ENCODE results near the gene CAMK2D. TPM values are rescaled to one million over a fixed set of nuclear protein-coding genes. Genes with fewer than 3 reads are reported as not detected.

Gene CAMK2D
- total and polyA plus RNA-seq, 8 donors = 8.8 to 155 (median 64.5) TPM

GRCh38 chr4:113678641-113679040 lies 82.9 kb downstream of the CAMK2D start:
- Histone ChIP-seq H3K4me3 (no peak overlapping the region), H3K36me3 (no peaks in the 10 kb centered on the region), H3K4me1 (peaks cover 3 to 48% (median 32%) of the 10 kb centered on the region in 4 donors), H3K27me3 (no peaks in the 10 kb centered on the region), H3K9me3 (no peaks in the 10 kb centered on the region), H3K27ac (no peak overlapping the region)
- intact Hi-C loops (cut with DNase I; ENCODE audit: low total_unique reads) = no loop called here
- TF ChIP-seq, protein P1, sequence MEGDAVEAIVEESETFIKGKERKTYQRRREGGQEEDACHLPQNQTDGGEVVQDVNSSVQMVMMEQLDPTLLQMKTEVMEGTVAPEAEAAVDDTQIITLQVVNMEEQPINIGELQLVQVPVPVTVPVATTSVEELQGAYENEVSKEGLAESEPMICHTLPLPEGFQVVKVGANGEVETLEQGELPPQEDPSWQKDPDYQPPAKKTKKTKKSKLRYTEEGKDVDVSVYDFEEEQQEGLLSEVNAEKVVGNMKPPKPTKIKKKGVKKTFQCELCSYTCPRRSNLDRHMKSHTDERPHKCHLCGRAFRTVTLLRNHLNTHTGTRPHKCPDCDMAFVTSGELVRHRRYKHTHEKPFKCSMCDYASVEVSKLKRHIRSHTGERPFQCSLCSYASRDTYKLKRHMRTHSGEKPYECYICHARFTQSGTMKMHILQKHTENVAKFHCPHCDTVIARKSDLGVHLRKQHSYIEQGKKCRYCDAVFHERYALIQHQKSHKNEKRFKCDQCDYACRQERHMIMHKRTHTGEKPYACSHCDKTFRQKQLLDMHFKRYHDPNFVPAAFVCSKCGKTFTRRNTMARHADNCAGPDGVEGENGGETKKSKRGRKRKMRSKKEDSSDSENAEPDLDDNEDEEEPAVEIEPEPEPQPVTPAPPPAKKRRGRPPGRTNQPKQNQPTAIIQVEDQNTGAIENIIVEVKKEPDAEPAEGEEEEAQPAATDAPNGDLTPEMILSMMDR (IDR thresholded peaks at IDR 0.05) = no peak
- TF ChIP-seq POLR2AphosphoS5 (IDR thresholded peaks at IDR 0.05) (no peak), EP300 (IDR thresholded peaks at IDR 0.05) (no peak), POLR2A (IDR thresholded peaks at IDR 0.05) (no peak)
- no peak for DNase-seq

DNA sequence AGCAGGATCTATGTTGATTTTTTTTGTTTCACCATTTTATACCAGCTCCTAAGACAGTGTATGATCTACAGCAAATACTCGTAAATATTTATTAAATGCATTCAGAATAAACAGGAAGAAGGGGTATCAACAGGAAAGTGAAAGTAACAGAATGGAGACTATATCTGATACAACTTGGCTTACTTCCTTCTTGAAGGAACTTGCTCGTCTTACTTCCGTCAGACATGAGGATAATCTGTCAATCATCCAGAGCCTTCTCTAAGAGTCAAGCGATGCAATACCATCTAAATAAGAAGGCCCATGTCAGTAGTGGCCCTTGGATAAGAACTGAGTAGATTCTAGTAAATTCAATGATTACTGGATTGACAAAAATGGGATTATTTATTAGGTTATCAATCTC lies 84.2 kb downstream of the CAMK2D start:
- H3K4me3 ChIP-seq = no peak overlapping the region
- intact Hi-C loops (cut with DNase I; ENCODE audit: low total_unique reads) = no loop called here
- H3K4me1 ChIP-seq = peaks cover 0 to 49% (median 31%) of the 10 kb centered on the region in 4 donors
- peak overlapping the region in 1 of 5 donors; percentile 48 for H3K27ac ChIP-seq
- TF ChIP-seq POLR2AphosphoS5 (IDR thresholded peaks at IDR 0.05) = no peak
- TF ChIP-seq POLR2A (IDR thresholded peaks at IDR 0.05) = no peak
- TF ChIP-seq, protein P1 (IDR thresholded peaks at IDR 0.05) = no peak
- 44 to 58% (median 55%) methylated on average over 4 of the region's 4 CpGs for WGBS, 5 donors
- H3K27me3 ChIP-seq = no peaks in the 10 kb centered on the region
- peak in 1 of 2 donors; percentile 15 for DNase-seq
- no peaks in the 10 kb centered on the region for H3K36me3 ChIP-seq
- H3K9me3 ChIP-seq = no peaks in the 10 kb centered on the region

DNA sequence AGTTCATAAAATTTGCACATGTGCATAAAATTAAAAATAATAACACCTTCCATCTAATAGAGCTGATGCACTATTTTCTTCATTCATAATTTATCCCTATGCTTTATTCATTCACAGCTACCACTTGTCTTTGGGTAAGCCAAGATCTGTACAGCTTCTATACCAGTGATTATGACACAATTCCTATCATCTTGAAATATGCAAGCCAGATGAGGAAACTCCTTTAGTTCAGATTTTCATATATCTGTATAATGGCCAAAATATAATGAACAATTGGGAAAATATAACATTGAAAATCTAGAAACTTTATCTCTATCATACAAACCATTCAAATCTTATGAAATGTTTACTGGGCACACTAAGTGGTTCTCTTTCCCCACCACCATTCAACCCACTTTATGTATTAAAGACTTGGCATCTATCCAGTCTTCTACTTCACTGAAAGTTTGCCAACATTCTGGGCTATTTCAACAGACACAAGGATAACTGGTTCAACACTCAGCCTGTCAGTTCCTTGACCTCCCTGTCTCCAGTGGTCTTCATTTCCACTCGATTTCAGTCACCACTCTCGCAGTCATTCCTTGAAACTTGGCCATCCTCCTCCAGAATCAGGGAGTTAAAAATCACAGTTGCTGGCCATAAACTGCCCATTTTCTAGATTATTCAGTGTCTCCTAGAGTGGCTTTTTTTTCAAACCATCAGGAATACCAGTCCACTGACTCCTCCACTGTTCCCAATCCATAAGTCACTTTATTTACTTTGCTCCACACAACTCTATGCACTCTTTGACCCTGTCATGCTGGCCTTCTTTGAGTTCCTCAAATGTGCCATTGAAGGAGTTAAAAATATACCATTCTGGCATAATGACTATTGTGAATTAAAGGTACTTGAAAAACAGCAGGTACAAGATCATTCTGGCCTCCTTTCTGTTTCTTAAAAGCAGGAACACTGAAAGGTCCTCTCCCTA lies 85.5 kb downstream of the CAMK2D start:
- peak in 1 of 2 donors; percentile 7 for DNase-seq
- Histone ChIP-seq H3K27me3 (no peaks in the 10 kb centered on the region), H3K36me3 (no peaks in the 10 kb centered on the region), H3K9me3 (no peaks in the 10 kb centered on the region), H3K27ac (peak overlapping the region in 1 of 5 donors; percentile 48), H3K4me1 (peaks cover 0 to 56% (median 36%) of the 10 kb centered on the region in 4 donors), H3K4me3 (no peak overlapping the region)
- TF ChIP-seq POLR2AphosphoS5 (IDR thresholded peaks at IDR 0.05) (no peak), EP300 (IDR thresholded peaks at IDR 0.05) (no peak), POLR2A (IDR thresholded peaks at IDR 0.05) (no peak)
- TF ChIP-seq, protein P1 (IDR thresholded peaks at IDR 0.05) = no peak
- intact Hi-C loops (cut with DNase I; ENCODE audit: low total_unique reads) = no loop called here
- WGBS, 5 donors = 43 to 89% (median 82%) methylated on average over 2 of the region's 2 CpGs

- Histone ChIP-seq H3K27ac (no peak overlapping the region), H3K4me3 (no peak overlapping the region), H3K4me1 (peaks cover 0 to 56% (median 36%) of the 10 kb centered on the region in 4 donors), H3K36me3 (no peaks in the 10 kb centered on the region), H3K9me3 (no peaks in the 10 kb centered on the region), H3K27me3 (no peaks in the 10 kb centered on the region)
- TF ChIP-seq EP300 (IDR thresholded peaks at IDR 0.05) = no peak
- TF ChIP-seq, protein P1 (IDR thresholded peaks at IDR 0.05) = no peak
- no peak for TF ChIP-seq POLR2AphosphoS5 (IDR thresholded peaks at IDR 0.05)
- no peak for TF ChIP-seq POLR2A (IDR thresholded peaks at IDR 0.05)
- 36 to 53% (median 46%) methylated on average over 2 of the region's 2 CpGs for WGBS, 5 donors
- no peak for DNase-seq
- intact Hi-C loops (cut with DNase I; ENCODE audit: low total_unique reads) = no loop called here
Observed at GRCh38 chr4:113674733-113675132, 86.8 kb downstream of the CAMK2D start.

Data from stomach (tissue), 9 donors.